Fibroblast of skin of right biceps (primary cell): ENCODE measurements around the gene ACIN1.

Experiments used
- DNase-seq: peaks from one replicate; pipeline ENCODE4 v3.0.0-alpha.2; 2013

Gene ACIN1

GRCh38 chr14:23056145-23056955, 38.6 kb downstream of the ACIN1 start:
- DNase-seq, result peak; percentile 67

DNA sequence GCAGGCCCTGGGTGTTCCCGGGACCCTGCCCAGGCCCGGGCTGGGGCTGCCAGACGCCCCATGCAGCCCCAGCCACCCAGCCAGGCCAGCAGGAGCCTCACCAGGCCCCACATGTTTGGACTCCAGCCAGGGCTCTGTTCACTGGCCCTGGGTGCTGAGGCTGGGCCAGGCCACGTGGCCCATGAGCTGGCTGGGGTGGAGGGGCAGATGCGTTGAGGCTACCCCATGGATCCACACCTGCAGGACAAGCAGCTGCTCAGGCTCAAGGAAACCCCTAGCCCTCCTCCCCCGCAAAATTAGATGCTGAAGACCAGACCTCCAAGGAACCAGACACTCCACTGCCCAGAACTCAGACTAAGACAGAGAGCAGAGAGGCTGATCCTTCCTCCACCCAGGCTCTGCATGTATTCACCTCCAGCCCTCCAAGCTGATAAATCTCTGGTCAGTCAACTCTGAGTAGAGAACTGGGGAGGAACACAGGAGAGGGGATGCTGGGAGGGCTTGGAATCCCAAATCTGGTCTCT, 39.3 kb downstream of the ACIN1 start:
- DNase-seq, result no peak

DNA sequence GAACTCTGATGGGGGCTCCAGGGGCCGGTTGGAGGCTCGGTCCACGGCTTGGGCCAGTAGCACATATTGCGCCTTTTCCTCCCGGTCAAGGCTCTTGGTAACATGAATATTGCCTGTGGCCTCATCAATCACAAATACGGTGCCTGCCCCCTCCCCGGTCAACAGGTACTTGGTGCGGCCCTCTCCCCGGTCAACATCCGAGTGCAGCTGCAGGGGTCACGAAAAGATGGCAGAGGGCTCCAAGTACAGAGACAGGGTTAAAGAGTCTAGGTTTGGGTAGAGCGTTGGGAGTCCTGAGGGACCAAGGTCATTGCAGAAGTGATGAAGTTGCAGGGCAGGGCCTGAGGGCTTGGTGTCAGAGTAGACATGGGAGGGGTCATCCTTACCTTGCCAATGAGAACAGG, 39.8 kb downstream of the ACIN1 start:
- no peak for DNase-seq

DNA sequence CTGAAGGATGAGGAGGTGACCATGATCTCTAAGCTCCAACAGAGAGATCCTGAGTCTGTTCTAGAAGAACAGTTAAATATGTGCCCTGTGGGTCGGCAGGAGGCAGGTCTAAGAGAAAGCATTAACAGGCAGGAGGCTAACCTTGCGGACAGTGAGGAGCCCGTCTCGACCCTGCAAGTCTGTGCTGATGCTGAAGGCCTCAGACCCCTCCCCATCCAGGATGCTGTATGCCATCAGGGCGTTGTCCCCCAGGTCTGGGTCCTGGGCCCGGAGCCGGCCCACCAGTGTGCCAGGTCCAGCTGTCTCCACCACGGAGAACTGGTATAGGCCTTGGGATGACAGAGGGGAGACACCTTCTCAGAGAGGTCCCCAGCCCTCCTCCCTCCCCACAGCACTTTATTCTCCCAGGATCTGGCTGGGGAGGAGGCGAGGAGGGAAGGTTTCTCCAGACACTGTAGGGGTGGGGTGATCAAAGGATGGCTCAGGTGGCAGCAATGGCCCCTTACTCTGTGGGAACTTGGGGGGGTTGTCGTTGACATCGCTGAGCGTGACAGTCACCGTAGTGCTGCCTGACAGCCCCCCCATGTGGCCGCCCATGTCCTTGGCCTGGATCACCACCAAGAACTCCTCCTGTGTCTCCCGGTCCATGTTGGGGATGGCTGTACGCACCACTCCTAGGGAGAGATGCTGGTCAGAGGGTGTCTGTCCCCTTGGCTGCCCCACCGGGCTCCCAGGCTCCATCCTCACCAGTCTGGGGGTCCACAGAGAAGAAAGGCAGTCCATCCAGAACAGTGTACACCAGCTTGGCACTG, 40.7 kb downstream of the ACIN1 start:
- no peak for DNase-seq

DNA sequence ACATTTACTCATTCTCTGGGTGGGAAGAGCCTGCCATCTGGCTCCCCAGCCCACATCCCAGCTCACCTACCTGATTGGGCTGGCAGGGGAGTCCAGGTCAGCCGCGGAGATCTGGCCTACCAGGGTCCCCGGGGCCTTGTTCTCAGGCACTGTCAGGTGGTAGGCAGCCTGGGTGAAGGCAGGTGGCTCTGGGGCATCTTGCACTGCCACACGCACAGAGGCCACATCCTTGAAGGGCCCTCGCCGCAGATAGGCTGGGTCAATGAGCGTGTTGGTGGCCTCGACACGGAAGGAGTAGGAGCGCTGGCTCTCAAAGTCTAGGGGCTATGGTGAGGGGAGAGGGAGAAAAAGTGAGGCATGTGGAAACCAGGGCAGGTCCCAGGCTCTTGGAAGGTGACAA, 41.5 kb downstream of the ACIN1 start:
- DNase-seq, result no peak

- DNase-seq, result no peak
Observed at GRCh38 chr14:23052671-23053070, 42.3 kb downstream of the ACIN1 start.

DNA sequence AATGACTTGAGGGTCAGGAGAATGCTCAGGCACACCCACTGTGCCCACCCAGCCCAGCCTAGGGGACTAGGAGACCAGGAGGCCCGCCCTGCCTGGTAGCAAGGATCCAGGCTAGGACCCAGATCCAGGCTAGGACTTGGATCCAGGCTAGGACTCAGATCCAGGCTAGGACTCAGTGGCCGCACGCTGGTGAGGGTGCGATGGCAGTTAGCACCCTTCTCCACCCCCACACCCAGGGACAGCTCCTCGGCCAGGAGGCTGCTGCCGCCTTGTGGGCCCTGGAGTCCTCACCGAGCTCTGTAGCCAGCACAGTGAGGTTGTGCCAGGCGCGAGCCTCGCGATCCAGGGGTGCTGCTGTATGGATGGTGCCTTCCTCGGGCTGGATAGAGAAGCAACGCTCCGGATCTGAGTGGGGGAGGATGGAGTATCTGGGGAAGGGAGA, 42.7 kb downstream of the ACIN1 start:
- DNase-seq, result no peak

GRCh38 chr14:23051141-23052057, 43.5 kb downstream of the ACIN1 start:
- DNase-seq, result no peak

- DNase-seq, result no peak
Observed at GRCh38 chr14:23049011-23049410, 45.9 kb downstream of the ACIN1 start.

- no peak for DNase-seq
Observed at GRCh38 chr14:23047751-23048693, 46.9 kb downstream of the ACIN1 start.

DNA sequence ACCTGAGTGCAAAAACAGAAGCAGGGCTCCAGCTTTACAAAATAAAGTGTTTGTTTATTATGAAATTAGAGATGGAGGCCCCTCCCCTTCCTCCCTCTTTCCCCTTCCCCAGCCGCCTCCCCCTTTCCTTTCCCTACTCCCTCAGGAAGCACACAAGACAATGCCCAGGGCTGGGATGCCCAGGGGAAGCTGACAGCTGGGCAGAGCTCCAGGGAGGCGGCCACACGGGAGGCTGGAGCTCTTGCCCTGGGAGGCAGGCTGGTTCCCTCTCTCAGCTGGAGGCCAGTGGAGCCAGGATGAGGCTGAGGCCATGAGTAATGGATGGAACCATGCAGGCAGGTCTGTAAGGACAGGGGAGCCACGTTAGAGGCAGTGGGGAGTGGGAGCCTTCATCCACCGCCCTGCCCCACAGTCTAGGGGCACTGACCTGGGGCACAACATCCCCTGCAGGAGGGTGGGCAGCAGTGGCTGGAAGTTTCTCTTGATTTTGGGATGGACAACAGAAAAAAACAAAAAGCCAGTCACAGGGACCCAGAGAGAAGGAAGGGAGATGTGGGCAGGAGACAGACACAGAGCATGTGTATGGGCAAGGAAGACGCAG, 47.8 kb downstream of the ACIN1 start:
- no peak for DNase-seq

DNA sequence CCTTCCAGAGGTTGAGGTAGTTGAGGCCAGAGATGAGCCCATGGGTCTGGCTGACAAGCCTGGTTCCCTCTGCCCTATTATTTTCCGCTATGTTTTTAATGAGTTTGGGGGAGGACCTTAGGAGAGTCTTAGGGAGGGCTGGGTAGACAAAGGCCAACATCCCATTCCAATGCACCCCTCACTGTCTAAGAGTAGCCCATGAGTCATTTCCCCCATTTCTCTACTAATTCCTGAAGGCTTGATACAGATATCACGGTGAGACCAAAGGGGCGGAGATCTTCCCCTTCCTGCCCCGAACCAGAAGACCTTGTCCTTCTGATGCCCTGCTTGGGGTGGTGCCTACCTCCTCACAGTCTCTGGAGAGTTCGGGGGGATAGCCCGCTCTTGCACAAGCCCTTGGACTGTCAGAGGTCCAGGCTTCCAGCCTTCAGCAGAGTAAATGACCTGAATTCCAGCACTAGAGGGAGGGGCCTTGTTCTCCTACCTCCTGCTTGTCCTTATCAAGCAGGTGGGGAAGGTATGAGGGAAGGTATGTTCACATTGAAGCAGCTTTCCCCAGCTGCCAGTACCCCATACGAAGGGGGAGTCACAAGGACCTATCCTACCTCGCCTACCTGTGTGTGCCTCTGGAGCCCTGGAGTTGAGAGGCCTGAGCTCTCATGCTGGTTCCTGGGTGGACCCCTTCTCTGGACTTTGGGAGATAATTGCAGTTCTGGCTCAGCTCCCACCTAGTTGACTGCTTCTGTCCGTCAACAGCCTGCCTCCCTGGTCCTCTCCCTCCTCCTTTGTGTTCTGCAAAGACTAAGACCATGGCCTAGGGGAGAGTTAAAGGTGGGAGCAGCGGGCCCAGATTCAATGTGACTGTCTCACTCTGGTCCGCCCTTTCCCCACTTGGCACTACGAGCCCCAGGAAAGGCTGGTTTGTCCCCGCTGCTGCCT, 49.2 kb downstream of the ACIN1 start:
- DNase-seq, result peak; percentile 41

- no peak for DNase-seq
Observed at GRCh38 chr14:23044840-23045239, 50.1 kb downstream of the ACIN1 start.

GRCh38 chr14:23043754-23044153, 51.2 kb downstream of the ACIN1 start:
- no peak for DNase-seq

GRCh38 chr14:23043145-23043544, 51.8 kb downstream of the ACIN1 start:
- DNase-seq, result no peak

- DNase-seq, result no peak
Observed at GRCh38 chr14:23042162-23042965, 52.6 kb downstream of the ACIN1 start, which contains the start of gene PSMB11. Gene PSMB11, plus strand, starts transcription at chr14:23042212. Its CDS starts 14 bp downstream, at chr14:23042226.

GRCh38 chr14:23041729-23042128, 53.2 kb downstream of the ACIN1 start:
- peak; percentile 41 for DNase-seq

DNA sequence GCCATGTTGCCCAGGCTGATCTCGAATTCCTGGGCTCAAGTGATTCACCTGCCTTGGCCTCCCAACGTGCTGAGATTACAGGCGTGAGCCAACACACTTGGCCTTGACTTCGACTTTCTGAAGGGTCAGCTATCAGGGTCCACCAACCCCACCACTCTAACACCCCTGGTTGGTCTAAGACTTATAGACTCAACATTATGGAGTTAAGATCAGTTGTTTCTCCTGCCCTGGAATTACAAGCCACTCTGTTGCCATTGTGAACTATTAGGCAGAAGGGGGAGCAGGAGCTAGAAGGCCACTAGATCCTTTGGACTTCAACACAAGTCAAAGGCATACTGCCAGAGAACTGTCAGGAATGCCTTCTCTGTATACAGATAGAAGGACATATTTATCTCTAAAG, 54.8 kb downstream of the ACIN1 start:
- DNase-seq, result no peak
